OCI-LY3 (cell line): ENCODE results near the gene TMCC1.
"Not testable (repeated sequence)": the region's sequence is repeated elsewhere in the genome, so short reads cannot be mapped to it uniquely, and the experiment has no call there.

Experiments
- H2AFZ ChIP-seq: fragments of 200-600, 300-600 bp; shearing (Covaris generic); 2 replicates; pipeline ENCODE4 v1.6.0; 2014; ENCODE audit warnings: antibody characterized with exemption, low read depth, low read length
- H3K27ac ChIP-seq: fragments of 200-600, 300-600 bp; sonication (generic); 2 replicates; pipeline ENCODE4 v1.5.1; 2014; ENCODE audit warnings: mild to moderate bottlenecking, low read length, moderate library complexity, mixed read lengths
- H3K27me3 ChIP-seq: fragments of 200-600, 300-600 bp; sonication (generic); 2 replicates; pipeline ENCODE4 v1.6.1; 2014; ENCODE audit warnings: low read depth, low read length, mixed read lengths
- H3K36me3 ChIP-seq: fragments of 200-600, 300-600 bp; sonication (generic); replicated peaks from 2 replicates; pipeline ENCODE3; 2014; ENCODE audit warnings: low read depth, low read length, mixed read lengths
- H3K4me1 ChIP-seq: fragments of 300-600, 200-600 bp; sonication (generic); 2 replicates; pipeline ENCODE4 v1.6.1; 2014; ENCODE audit warnings: low read length, mixed read lengths
- H3K4me2 ChIP-seq: fragments of 200-600, 300-600 bp; sonication (generic); 2 replicates; pipeline ENCODE4 v1.6.1; 2014; ENCODE audit warnings: low read length, mixed read lengths
- H3K4me3 ChIP-seq: fragments of 300-600, 200-600 bp; sonication (generic); 2 replicates; pipeline ENCODE4 v1.5.1; 2014; ENCODE audit warnings: antibody characterized with exemption, mild to moderate bottlenecking, low read length, moderate library complexity
- H3K79me2 ChIP-seq: fragments of 300-600, 200-600 bp; shearing (Covaris generic); 2 replicates; pipeline ENCODE4 v1.6.1; 2014; ENCODE audit warnings: mild to moderate bottlenecking, low read length, mixed read lengths
- H3K9ac ChIP-seq: fragments of 300-600, 200-600 bp; shearing (Covaris generic); 2 replicates; pipeline ENCODE4 v1.6.0; 2014; ENCODE audit warnings: mild to moderate bottlenecking, low read length, moderate library complexity
- H3K9me3 ChIP-seq: fragments of 200-600, 300-600 bp; shearing (Covaris generic); 2 replicates; pipeline ENCODE4 v1.6.1; 2014; ENCODE audit warnings: low read length, mixed read lengths; ENCODE audit not compliant: insufficient read depth
- H4K20me1 ChIP-seq: fragments of 200-600, 300-600 bp; sonication (generic); 2 replicates; pipeline ENCODE4 v1.6.1; 2016; ENCODE audit warnings: low read length, mixed read lengths; ENCODE audit not compliant: insufficient read depth
- CTCF ChIP-seq: fragments of 200-600, 300-600 bp; sonication (generic); IDR thresholded peaks from 2 replicates; pipeline ENCODE4 v1.5.1; 2014; ENCODE audit warnings: antibody characterized with exemption, low read length, low read depth
- EZH2phosphoT487 ChIP-seq: fragments of 200-600 bp; shearing (Covaris generic); IDR thresholded peaks from 2 replicates; pipeline ENCODE4 v1.6.1; 2018; ENCODE audit warnings: antibody characterized with exemption, mixed run types, low read depth

The TMCC1 gene

GRCh38 chr3:129699612-129700011 is 193.9 kb downstream of the TMCC1 start:
- no peak overlapping the region for H3K4me3 ChIP-seq

GRCh38 chr3:129699199-129699598 is 194.3 kb downstream of the TMCC1 start:
- no peaks in the 10 kb centered on the region for H4K20me1 ChIP-seq
- H3K27me3 ChIP-seq = no peaks in the 10 kb centered on the region
- H3K4me2 ChIP-seq = no peak overlapping the region
- no peak overlapping the region for H3K27ac ChIP-seq
- H2AFZ ChIP-seq = no peak overlapping the region
- H3K4me3 ChIP-seq = no peak overlapping the region
- no peak for TF ChIP-seq CTCF
- TF ChIP-seq EZH2phosphoT487 = no peak
- no peaks in the 10 kb centered on the region for H3K79me2 ChIP-seq
- H3K4me1 ChIP-seq = peaks cover 2% of the 10 kb centered on the region; the same call in 1 of the 2 replicates
- H3K36me3 ChIP-seq = no peaks in the 10 kb centered on the region
- H3K9ac ChIP-seq = no peak overlapping the region
- no peaks in the 10 kb centered on the region for H3K9me3 ChIP-seq

More at GRCh38 chr3:129699612-129700011, 193.9 kb downstream of the TMCC1 start:
- Histone ChIP-seq H4K20me1 (no peaks in the 10 kb centered on the region), H3K9ac (no peak overlapping the region), H3K4me1 (peaks cover 2% of the 10 kb centered on the region; the same call in 1 of the 2 replicates), H3K36me3 (no peaks in the 10 kb centered on the region), H2AFZ (no peak overlapping the region), H3K9me3 (no peaks in the 10 kb centered on the region), H3K79me2 (no peaks in the 10 kb centered on the region), H3K27ac (no peak overlapping the region), H3K27me3 (no peaks in the 10 kb centered on the region), H3K4me2 (no peak overlapping the region)
- TF ChIP-seq CTCF (no peak), EZH2phosphoT487 (no peak)

GRCh38 chr3:129697229-129697969 is 196.1 kb downstream of the TMCC1 start:
- no peak overlapping the region for H3K4me2 ChIP-seq
- H3K4me1 ChIP-seq = peaks cover 2% of the 10 kb centered on the region; the same call in 1 of the 2 replicates
- H3K9ac ChIP-seq = no peak overlapping the region
- no peak overlapping the region for H3K27ac ChIP-seq
- TF ChIP-seq EZH2phosphoT487 = no peak
- no peak for TF ChIP-seq CTCF
- no peaks in the 10 kb centered on the region for H3K36me3 ChIP-seq
- H3K27me3 ChIP-seq = no peaks in the 10 kb centered on the region
- no peak overlapping the region for H3K4me3 ChIP-seq
- H2AFZ ChIP-seq = no peak overlapping the region
- no peaks in the 10 kb centered on the region for H4K20me1 ChIP-seq
- H3K9me3 ChIP-seq = no peaks in the 10 kb centered on the region
- no peaks in the 10 kb centered on the region for H3K79me2 ChIP-seq

GRCh38 chr3:129696430-129696829 is 197.1 kb downstream of the TMCC1 start:
- not testable (repeated sequence) for H3K4me1 ChIP-seq

More at GRCh38 chr3:129696430-129696829, 197.1 kb downstream of the TMCC1 start:
- not testable (repeated sequence) for H3K79me2 ChIP-seq, H4K20me1 ChIP-seq, H3K9me3 ChIP-seq, H3K27ac ChIP-seq, H2AFZ ChIP-seq, H3K4me3 ChIP-seq, H3K27me3 ChIP-seq, H3K4me2 ChIP-seq, H3K9ac ChIP-seq, H3K36me3 ChIP-seq
